HL-60 (cell line): ENCODE data around the gene STAMBP.
A peak's percentile ranks its signal among the peaks of the same experiment; 100 is the strongest.

Experiments
- GABPA ChIP-seq: IDR thresholded peaks from 2 replicates; pipeline ENCODE4 v1.6.1; 2012; ENCODE audit warnings: low read depth
- POLR2AphosphoS5 ChIP-seq: IDR thresholded peaks from 2 replicates; pipeline ENCODE4 v1.6.1; 2012; ENCODE audit warnings: low read depth
- REST ChIP-seq: IDR thresholded peaks from 2 replicates; pipeline ENCODE4 v1.6.1; 2012; ENCODE audit warnings: low read depth; ENCODE audit not compliant: insufficient replicate concordance
- SPI1 ChIP-seq: IDR thresholded peaks from 2 replicates; pipeline ENCODE4 v1.6.1; 2012; ENCODE audit warnings: low read depth, mild to moderate bottlenecking, borderline replicate concordance
- TF ChIP-seq, protein P1 (sequence below): IDR thresholded peaks from one replicate; pipeline ENCODE4 v1.5.1; 2011; ENCODE audit warnings: low read length, control low read depth, inconsistent platforms; ENCODE audit not compliant: insufficient read depth

DNA sequence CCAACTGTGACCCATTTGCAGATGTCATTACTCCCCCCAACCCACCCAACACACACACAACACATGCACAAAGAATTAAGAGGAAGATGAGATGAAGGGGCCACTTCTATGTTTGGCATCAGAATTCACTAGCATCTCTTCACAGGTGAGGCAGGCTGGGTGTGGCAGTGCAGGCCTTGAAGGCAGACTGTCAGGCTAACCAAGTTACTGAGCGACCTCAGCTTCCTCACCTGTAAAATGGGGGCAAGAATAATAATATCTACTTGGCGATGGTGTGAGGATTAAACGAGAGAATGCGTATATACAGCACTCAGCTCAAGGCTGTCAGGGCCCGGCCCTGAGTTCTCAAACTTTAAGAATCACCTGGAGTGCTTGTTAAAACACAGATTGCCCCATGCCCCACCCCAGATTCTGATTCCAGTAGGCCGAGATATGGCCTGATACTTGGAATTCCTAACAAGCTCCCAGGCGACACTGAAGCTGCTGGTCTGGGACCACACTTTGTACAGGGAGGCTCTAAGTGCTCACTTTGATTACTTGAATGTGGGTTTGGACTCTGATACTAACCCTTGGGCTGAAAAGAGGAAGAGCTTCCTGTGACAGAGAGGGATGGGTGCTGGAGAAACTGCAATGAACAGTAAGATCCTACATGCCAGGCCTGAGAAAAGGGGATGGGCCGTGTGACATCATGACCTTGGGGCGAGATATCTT is 65.2 kb downstream of the STAMBP start:
- TF ChIP-seq, protein P1, sequence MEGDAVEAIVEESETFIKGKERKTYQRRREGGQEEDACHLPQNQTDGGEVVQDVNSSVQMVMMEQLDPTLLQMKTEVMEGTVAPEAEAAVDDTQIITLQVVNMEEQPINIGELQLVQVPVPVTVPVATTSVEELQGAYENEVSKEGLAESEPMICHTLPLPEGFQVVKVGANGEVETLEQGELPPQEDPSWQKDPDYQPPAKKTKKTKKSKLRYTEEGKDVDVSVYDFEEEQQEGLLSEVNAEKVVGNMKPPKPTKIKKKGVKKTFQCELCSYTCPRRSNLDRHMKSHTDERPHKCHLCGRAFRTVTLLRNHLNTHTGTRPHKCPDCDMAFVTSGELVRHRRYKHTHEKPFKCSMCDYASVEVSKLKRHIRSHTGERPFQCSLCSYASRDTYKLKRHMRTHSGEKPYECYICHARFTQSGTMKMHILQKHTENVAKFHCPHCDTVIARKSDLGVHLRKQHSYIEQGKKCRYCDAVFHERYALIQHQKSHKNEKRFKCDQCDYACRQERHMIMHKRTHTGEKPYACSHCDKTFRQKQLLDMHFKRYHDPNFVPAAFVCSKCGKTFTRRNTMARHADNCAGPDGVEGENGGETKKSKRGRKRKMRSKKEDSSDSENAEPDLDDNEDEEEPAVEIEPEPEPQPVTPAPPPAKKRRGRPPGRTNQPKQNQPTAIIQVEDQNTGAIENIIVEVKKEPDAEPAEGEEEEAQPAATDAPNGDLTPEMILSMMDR, result no peak
- TF ChIP-seq REST (no peak), POLR2AphosphoS5 (no peak), SPI1 (peak; percentile 71; the same call in 1 of the 2 replicates), GABPA (no peak)
